Activated CD4-positive, CD25-positive, alpha-beta regulatory T cell treated with anti-CD3 and anti-CD28 coated beads, Interleukin-2, amount 50 U/mL, for 72 hours (primary cell): ENCODE results near the gene MATCAP1.

ENCODE experiments used
- DNase-seq: peaks from one replicate; pipeline ENCODE4 v3.0.0; 2021

The MATCAP1 gene

GRCh38 chr16:67190448-67191399 is 7.0 kb upstream of the MATCAP1 start:
- DNase-seq, result no peak

- no peak for DNase-seq
These were observed 6.3 kb upstream of the MATCAP1 start, which contains the start of gene EXOC3L1 for GRCh38 chr16:67190041-67190440. TSS of gene EXOC3L1 (minus strand) at chr16:67190136. CDS start at chr16:67189676, 460 bp downstream.

GRCh38 chr16:67188798-67189197 is 5.0 kb upstream of the MATCAP1 start:
- no peak for DNase-seq

- DNase-seq, result no peak
These were observed 4.6 kb upstream of the MATCAP1 start for GRCh38 chr16:67188323-67188722.

GRCh38 chr16:67187175-67187890 is 3.6 kb upstream of the MATCAP1 start:
- DNase-seq, result no peak

GRCh38 chr16:67186550-67186950 is 2.8 kb upstream of the MATCAP1 start:
- DNase-seq, result no peak

GRCh38 chr16:67185651-67186134 is 1.9 kb upstream of the MATCAP1 start:
- no peak for DNase-seq

GRCh38 chr16:67184995-67185650 is 1.4 kb upstream of the MATCAP1 start:
- peak; percentile 81 for DNase-seq

- DNase-seq, result no peak
These were observed 761 bp upstream of the MATCAP1 start for GRCh38 chr16:67184453-67184994.

GRCh38 chr16:67183284-67183626 is 508 bp downstream of the MATCAP1 start:
- DNase-seq, result no peak

- no peak for DNase-seq
These were observed 1.5 kb downstream of the MATCAP1 start for GRCh38 chr16:67182288-67182687.

- no peak for DNase-seq
These were observed 2.4 kb downstream of the MATCAP1 start for GRCh38 chr16:67181346-67181745.

GRCh38 chr16:67180166-67180565 is 3.6 kb downstream of the MATCAP1 start:
- no peak for DNase-seq

- no peak for DNase-seq
These were observed 4.2 kb downstream of the MATCAP1 start for GRCh38 chr16:67179421-67180080.

- DNase-seq, result no peak
These were observed 5.7 kb downstream of the MATCAP1 start for GRCh38 chr16:67177743-67178699.

- DNase-seq, result no peak
These were observed 7.1 kb downstream of the MATCAP1 start for GRCh38 chr16:67176662-67177061.

GRCh38 chr16:67174706-67175231 is 9.0 kb downstream of the MATCAP1 start:
- DNase-seq, result no peak

- DNase-seq, result no peak
These were observed 9.7 kb downstream of the MATCAP1 start for GRCh38 chr16:67173808-67174705.

- no peak for DNase-seq
These were observed 10.4 kb downstream of the MATCAP1 start for GRCh38 chr16:67173323-67173722.
